GM23338 (cell line): Measurements from ENCODE around the gene DAB1. TPM values are rescaled to one million over a fixed set of nuclear protein-coding genes. Genes with fewer than 3 reads are reported as not detected.

ENCODE experiments used
- ATAC-seq: fragments of 200-7000 bp; cut with Tn5 transposase; 3 replicates; pipeline ENCODE4 v1.9.1; 2020
- DNase-seq: peaks from one replicate; pipeline ENCODE4 v3.0.0-alpha.2; 2015; ENCODE audit warnings: low spot score
- H2AFZ ChIP-seq: fragments of 200-600 bp; sonication (generic); 2 replicates; pipeline ENCODE4 v1.8.0; 2016; ENCODE audit warnings: antibody characterized with exemption, mild to moderate bottlenecking, moderate library complexity
- H3F3A ChIP-seq: fragments of 200-600 bp; sonication (generic); replicated peaks from 2 replicates; pipeline ENCODE4 v1.8.0; 2017; ENCODE audit warnings: antibody characterized with exemption, mixed run types, low read depth
- H3K27ac ChIP-seq: fragments of 200-600 bp; sonication (generic); 2 replicates; pipeline ENCODE4 v1.6.1; 2016; ENCODE audit warnings: low read depth
- H3K27me3 ChIP-seq: fragments of 200-600 bp; sonication (generic); 2 replicates; pipeline ENCODE4 v1.8.0; 2016; ENCODE audit warnings: mild to moderate bottlenecking, mixed run types, moderate library complexity; ENCODE audit not compliant: insufficient read depth
- H3K36me3 ChIP-seq: fragments of 200-600 bp; sonication (generic); 2 replicates; pipeline ENCODE4 v1.8.0; 2016; ENCODE audit warnings: mild to moderate bottlenecking; ENCODE audit not compliant: insufficient read depth
- H3K4me1 ChIP-seq: fragments of 200-600 bp; sonication (generic); 2 replicates; pipeline ENCODE4 v1.8.0; 2016; ENCODE audit warnings: mild to moderate bottlenecking, moderate library complexity; ENCODE audit not compliant: insufficient read depth
- H3K4me2 ChIP-seq: fragments of 200-600 bp; sonication (generic); 2 replicates; pipeline ENCODE4 v1.7.1; 2017; ENCODE audit warnings: mixed run types
- H3K4me3 ChIP-seq: fragments of 200-600 bp; sonication (generic); 2 replicates; pipeline ENCODE4 v1.6.1; 2016; ENCODE audit warnings: mixed run types
- H3K79me2 ChIP-seq: fragments of 200-600 bp; sonication (generic); replicated peaks from 2 replicates; pipeline ENCODE4 v1.8.0; 2017; ENCODE audit warnings: mild to moderate bottlenecking; ENCODE audit not compliant: insufficient read depth
- H3K9me2 ChIP-seq: fragments of 200-600 bp; sonication (generic); 2 replicates; pipeline ENCODE4 v1.8.0; 2017; ENCODE audit not compliant: insufficient read depth
- H4K20me1 ChIP-seq: fragments of 200-600 bp; sonication (generic); replicated peaks from 2 replicates; pipeline ENCODE4 v1.8.0; 2017; ENCODE audit warnings: mild to moderate bottlenecking; ENCODE audit not compliant: insufficient read depth
- H3K27ac Mint-ChIP-seq: 2 replicates; pipeline ENCODE4 v1.8.0; 2020; ENCODE audit warnings: inconsistent platforms, mild to moderate bottlenecking, moderate library complexity, mixed read lengths
- H3K27me3 Mint-ChIP-seq: 3 replicates; pipeline ENCODE4 v1.8.0; 2022; ENCODE audit warnings: low read depth, mild to moderate bottlenecking, moderate library complexity, mixed read lengths, inconsistent platforms; ENCODE audit not compliant: insufficient read depth, poor library complexity
- H3K36me3 Mint-ChIP-seq: 3 replicates; pipeline ENCODE4 v1.8.0; 2021; ENCODE audit warnings: low read depth, mild to moderate bottlenecking, inconsistent platforms, moderate library complexity, mixed read lengths
- H3K4me1 Mint-ChIP-seq: 3 replicates; pipeline ENCODE4 v1.8.0; 2020; ENCODE audit warnings: mild to moderate bottlenecking, inconsistent platforms, mixed read lengths
- H3K4me3 Mint-ChIP-seq: 3 replicates; pipeline ENCODE4 v1.8.0; 2021; ENCODE audit warnings: moderate library complexity, mild to moderate bottlenecking, inconsistent platforms, mixed read lengths
- H3K9me3 Mint-ChIP-seq: 3 replicates; pipeline ENCODE4 v1.8.0; 2020; ENCODE audit warnings: moderate library complexity, mild to moderate bottlenecking, inconsistent platforms, mixed read lengths
- CREB1 ChIP-seq: fragments of 250-450 bp; sonication (Bioruptor Pico); IDR thresholded peaks from 2 replicates; pipeline ENCODE4 v1.5.0; 2020; ENCODE audit warnings: low read depth, mild to moderate bottlenecking, moderate library complexity
- CTCF ChIP-seq, 2 experiments: fragments of 200-600 bp in 1 of 2; sonication (generic) in 1 of 2; conservative IDR thresholded peaks; 2 replicates each; pipeline versions ENCODE4 v1.5.1 to v1.6.1; 2016 to 2017; ENCODE audit warnings: antibody characterized with exemption in 2 of 2, low read depth in 2 of 2, mild to moderate bottlenecking in 2 of 2, moderate library complexity in 1 of 2
- ETS1 ChIP-seq: IDR thresholded peaks from 2 replicates; pipeline ENCODE4 v1.6.1; 2016; ENCODE audit warnings: antibody characterized with exemption
- EZH2 ChIP-seq: fragments of 200-600 bp; sonication (generic); IDR thresholded peaks from one replicate; pipeline ENCODE4 v1.8.0; 2017; ENCODE audit warnings: antibody characterized with exemption, mild to moderate bottlenecking, low read depth; ENCODE audit not compliant: unreplicated experiment
- EZH2phosphoT487 ChIP-seq: fragments of 200-600 bp; sonication (generic); IDR thresholded peaks from one replicate; pipeline ENCODE4 v1.8.1; 2018; ENCODE audit warnings: antibody characterized with exemption; ENCODE audit not compliant: unreplicated experiment
- JUNB ChIP-seq: IDR thresholded peaks from one replicate; pipeline ENCODE4 v1.6.1; 2016; ENCODE audit warnings: antibody characterized with exemption; ENCODE audit not compliant: unreplicated experiment
- NANOG ChIP-seq: IDR thresholded peaks from 2 replicates; pipeline ENCODE4 v1.6.1; 2016; ENCODE audit warnings: antibody characterized with exemption, borderline replicate concordance
- POLR2AphosphoS5 ChIP-seq: IDR thresholded peaks from 2 replicates; pipeline ENCODE4 v1.6.1; 2016; ENCODE audit warnings: antibody characterized with exemption, low read depth
- REST ChIP-seq: IDR thresholded peaks from one replicate; pipeline ENCODE4 v1.6.1; 2018; ENCODE audit warnings: antibody characterized with exemption; ENCODE audit not compliant: unreplicated experiment
- STAT1 ChIP-seq: IDR thresholded peaks from one replicate; pipeline ENCODE4 v1.6.1; 2016; ENCODE audit warnings: antibody characterized with exemption; ENCODE audit not compliant: unreplicated experiment
- ZNF114 ChIP-seq: fragments of 250-450 bp; sonication (Bioruptor Pico); IDR thresholded peaks from 2 replicates; pipeline ENCODE4 v1.5.0; 2020; ENCODE audit warnings: mild to moderate bottlenecking, moderate library complexity
- ZNF331 ChIP-seq: fragments of 250-450 bp; sonication (Bioruptor Pico); IDR thresholded peaks from 2 replicates; pipeline ENCODE4 v1.5.0; 2020; ENCODE audit warnings: low read depth, mild to moderate bottlenecking, moderate library complexity
- ZNF462 ChIP-seq: fragments of 250-450 bp; sonication (Bioruptor Pico); IDR thresholded peaks from 2 replicates; pipeline ENCODE4 v1.5.0; 2020; ENCODE audit warnings: mild to moderate bottlenecking, moderate library complexity
- polyA plus RNA-seq: library from polyadenylated mRNA; unstranded; fragments of >200 nt; fragmentation: Nextera tagmentation; extraction: Ambion mirVana; gene quantifications from 2 replicates; pipeline ENCODE4 v1.2.1, GENCODE V29; 2016
- total RNA-seq: library from RNA; depleted of rRNA; stranded (reverse); fragments of >200 nt; shearing (Covaris generic); gene quantifications from 2 replicates; pipeline ENCODE4 v1.2.3, GENCODE V29; 2014

Gene DAB1
- total and polyA plus RNA-seq, 2 experiments from 2014 or later: 12.8 to 14.5 TPM

- Histone ChIP-seq H3K9me2 (peaks cover 4% of the 10 kb centered on the region; the same call in 1 of the 2 replicates), H3F3A (no peaks in the 10 kb centered on the region), H2AFZ (no peak overlapping the region), H3K4me2 (no peak overlapping the region), H3K4me1 (peaks cover 6% of the 10 kb centered on the region; the same call in 1 of the 2 replicates), H3K27ac (no peak overlapping the region), H3K79me2 (peaks cover 16% of the 10 kb centered on the region), H3K36me3 (no peaks in the 10 kb centered on the region; the same call in 1 of the 2 replicates), H3K4me3 (no peak overlapping the region), H4K20me1 (no peaks in the 10 kb centered on the region), H3K27me3 (no peaks in the 10 kb centered on the region)
- ATAC-seq: no peak
- H3K27ac Mint-ChIP-seq: no peak overlapping the region
- no peaks in the 10 kb centered on the region for H3K27me3 Mint-ChIP-seq
- no peaks in the 10 kb centered on the region for H3K9me3 Mint-ChIP-seq
- peaks cover 22% of the 10 kb centered on the region for H3K4me1 Mint-ChIP-seq
- DNase-seq: no peak
- H3K36me3 Mint-ChIP-seq: no peaks in the 10 kb centered on the region
- no peak for TF ChIP-seq EZH2phosphoT487
- no peak for TF ChIP-seq ZNF331 (CRISPR knock-in tag)
- TF ChIP-seq CREB1 (CRISPR knock-in tag): no peak
- no peak for TF ChIP-seq NANOG
- no peak for TF ChIP-seq STAT1
- TF ChIP-seq POLR2AphosphoS5: no peak
- no peak for TF ChIP-seq ETS1
- TF ChIP-seq JUNB: no peak
- TF ChIP-seq ZNF462: no peak
- TF ChIP-seq EZH2: no peak
- no peak for TF ChIP-seq CTCF (conservative IDR thresholded peaks at IDR 0.05; ENCODE audit: low read depth in 2 of 2)
- no peak for TF ChIP-seq ZNF114 (CRISPR knock-in tag)
- TF ChIP-seq REST: no peak
- no peak overlapping the region for H3K4me3 Mint-ChIP-seq
These were observed 23.8 kb downstream of the DAB1 start for GRCh38 chr1:57400048-57400447.
